GM06990 (cell line): ENCODE measurements around the gene NDUFS6.

Source experiments
- DNase-seq: peaks from one replicate; pipeline ENCODE4 v3.0.0-alpha.2; 2011; ENCODE audit not compliant: insufficient read length; ENCODE audit errors: extremely low read depth
- H3K27me3 ChIP-seq: replicated peaks from 2 replicates; pipeline ENCODE4 v1.6.0; 2011; ENCODE audit warnings: low read length; ENCODE audit not compliant: control insufficient read depth, insufficient read depth
- H3K36me3 ChIP-seq: 2 replicates; pipeline ENCODE4 v1.5.1; 2011; ENCODE audit warnings: low read length; ENCODE audit not compliant: control insufficient read depth, insufficient read depth
- H3K4me3 ChIP-seq: replicated peaks from 2 replicates; pipeline ENCODE4 v1.5.1; 2011; ENCODE audit warnings: low read depth, mild to moderate bottlenecking, control low read depth, low read length
- TF ChIP-seq, protein P1 (sequence below): IDR thresholded peaks from 2 replicates; pipeline ENCODE4 v1.5.1; 2011; ENCODE audit warnings: low read length, control low read depth, mild to moderate bottlenecking, inconsistent platforms; ENCODE audit not compliant: insufficient read depth, poor library complexity, severe bottlenecking

Gene NDUFS6

DNA sequence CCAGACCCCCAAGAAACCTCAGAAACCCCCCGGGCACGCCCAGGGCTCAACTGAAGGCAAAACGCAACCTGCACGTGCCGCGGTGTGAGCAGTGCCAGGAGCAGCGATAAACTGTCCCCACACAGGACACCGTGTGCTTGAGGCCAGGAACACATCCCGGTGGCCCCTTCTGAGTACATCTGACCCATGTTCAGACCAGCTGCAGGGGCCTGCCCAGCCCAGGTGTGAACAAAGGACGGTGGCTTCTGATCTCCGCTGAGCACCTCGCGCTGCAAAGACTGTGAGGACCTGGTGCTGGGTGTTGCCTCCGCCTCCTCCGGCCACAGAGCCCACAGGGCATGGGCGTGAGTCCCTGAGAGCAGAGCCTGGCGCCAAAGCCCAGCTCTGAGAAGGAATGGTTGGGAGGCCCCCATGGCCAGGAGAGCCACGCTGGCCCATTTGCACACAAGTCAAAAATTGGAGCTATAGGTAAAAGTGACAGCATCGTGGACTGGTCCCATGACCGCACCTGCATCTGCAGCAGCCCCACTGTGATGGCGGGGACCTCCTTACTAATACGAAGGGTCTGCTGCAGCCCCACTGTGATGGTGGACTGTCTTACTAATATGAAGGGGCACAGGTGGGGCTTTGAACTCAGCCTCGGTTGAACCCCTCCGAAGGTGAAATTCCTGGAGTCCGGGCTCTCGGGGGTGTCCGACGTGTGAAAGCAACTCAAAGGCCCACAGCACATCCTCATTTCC lies 31.5 kb downstream of the NDUFS6 start:
- no peak overlapping the region for H3K4me3 ChIP-seq
- TF ChIP-seq, protein P1, sequence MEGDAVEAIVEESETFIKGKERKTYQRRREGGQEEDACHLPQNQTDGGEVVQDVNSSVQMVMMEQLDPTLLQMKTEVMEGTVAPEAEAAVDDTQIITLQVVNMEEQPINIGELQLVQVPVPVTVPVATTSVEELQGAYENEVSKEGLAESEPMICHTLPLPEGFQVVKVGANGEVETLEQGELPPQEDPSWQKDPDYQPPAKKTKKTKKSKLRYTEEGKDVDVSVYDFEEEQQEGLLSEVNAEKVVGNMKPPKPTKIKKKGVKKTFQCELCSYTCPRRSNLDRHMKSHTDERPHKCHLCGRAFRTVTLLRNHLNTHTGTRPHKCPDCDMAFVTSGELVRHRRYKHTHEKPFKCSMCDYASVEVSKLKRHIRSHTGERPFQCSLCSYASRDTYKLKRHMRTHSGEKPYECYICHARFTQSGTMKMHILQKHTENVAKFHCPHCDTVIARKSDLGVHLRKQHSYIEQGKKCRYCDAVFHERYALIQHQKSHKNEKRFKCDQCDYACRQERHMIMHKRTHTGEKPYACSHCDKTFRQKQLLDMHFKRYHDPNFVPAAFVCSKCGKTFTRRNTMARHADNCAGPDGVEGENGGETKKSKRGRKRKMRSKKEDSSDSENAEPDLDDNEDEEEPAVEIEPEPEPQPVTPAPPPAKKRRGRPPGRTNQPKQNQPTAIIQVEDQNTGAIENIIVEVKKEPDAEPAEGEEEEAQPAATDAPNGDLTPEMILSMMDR: no peak

DNA sequence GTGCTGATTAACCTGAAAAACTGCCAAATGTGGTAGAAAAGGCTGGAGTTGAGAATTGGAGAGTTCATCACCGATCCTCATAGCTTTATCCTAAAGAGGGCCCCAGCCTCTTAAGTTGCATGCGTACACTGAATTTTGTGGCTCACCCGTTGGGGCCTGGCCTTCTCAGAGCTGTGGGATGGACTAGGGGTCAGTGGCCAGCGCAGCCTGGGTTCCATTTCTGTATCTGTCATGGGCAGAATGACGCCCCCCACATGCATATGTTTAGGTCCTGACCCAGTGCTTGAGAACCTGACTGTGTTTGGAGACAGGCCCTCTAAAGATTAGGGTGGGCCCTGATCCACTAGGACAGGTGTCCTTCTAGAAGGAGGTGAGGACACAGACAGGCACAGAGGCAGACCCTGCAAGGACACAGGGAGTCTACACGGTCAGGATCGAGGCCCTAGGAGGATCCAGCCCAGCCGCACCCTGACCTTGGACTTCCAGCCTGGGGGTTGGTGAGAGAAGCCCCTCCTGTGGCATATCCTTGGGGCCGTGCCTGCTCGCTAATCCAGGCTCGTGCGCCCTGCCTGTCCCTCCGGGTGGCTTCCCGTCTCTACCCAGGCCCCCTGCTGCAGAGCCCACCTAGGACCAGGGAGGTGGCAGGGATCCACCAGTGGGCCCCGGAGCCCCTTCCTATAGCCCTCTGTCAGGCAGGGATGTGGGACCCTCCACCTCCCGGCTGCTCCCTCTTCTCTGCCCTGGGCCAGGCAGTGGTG lies 32.2 kb downstream of the NDUFS6 start:
- DNase-seq: no peak
- Histone ChIP-seq H3K27me3 (no peaks in the 10 kb centered on the region; the same call in 1 of the 2 replicates), H3K36me3 (no peaks in the 10 kb centered on the region), H3K4me3 (no peak overlapping the region)
- TF ChIP-seq, protein P1: no peak

More for the DNA sequence above, 31.5 kb downstream of the NDUFS6 start:
- DNase-seq: no peak
- Histone ChIP-seq H3K36me3 (no peaks in the 10 kb centered on the region), H3K27me3 (no peaks in the 10 kb centered on the region; the same call in 1 of the 2 replicates)

DNA sequence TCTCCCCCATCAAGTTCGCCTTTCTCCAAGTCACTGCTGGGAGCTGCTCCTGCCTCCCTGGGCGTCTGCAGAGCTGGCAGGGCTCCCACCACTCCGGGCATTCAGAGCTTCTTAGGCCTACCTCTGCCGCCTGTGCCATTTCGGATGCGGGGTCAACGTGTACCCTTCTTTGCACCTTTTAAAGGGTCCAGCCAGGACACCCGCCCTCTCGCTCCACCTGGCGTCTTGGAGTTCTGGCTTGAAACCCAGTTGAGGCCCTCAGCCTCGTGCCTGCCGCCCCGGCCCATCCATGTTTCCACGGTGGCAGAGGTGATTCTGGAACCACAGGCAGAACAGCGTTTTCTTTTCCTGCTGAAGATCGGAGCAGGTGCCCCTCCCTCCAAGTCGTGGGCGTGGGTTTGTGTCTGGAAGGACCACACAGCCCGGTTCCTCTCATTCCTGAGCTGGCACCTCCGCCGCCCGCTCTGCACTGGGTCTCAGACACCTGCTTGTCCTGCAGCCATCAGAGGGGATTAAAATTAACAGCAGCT lies 32.9 kb downstream of the NDUFS6 start:
- no peak for DNase-seq
- Histone ChIP-seq H3K36me3 (no peaks in the 10 kb centered on the region), H3K4me3 (no peak overlapping the region), H3K27me3 (no peaks in the 10 kb centered on the region; the same call in 1 of the 2 replicates)
- TF ChIP-seq, protein P1: no peak

DNA sequence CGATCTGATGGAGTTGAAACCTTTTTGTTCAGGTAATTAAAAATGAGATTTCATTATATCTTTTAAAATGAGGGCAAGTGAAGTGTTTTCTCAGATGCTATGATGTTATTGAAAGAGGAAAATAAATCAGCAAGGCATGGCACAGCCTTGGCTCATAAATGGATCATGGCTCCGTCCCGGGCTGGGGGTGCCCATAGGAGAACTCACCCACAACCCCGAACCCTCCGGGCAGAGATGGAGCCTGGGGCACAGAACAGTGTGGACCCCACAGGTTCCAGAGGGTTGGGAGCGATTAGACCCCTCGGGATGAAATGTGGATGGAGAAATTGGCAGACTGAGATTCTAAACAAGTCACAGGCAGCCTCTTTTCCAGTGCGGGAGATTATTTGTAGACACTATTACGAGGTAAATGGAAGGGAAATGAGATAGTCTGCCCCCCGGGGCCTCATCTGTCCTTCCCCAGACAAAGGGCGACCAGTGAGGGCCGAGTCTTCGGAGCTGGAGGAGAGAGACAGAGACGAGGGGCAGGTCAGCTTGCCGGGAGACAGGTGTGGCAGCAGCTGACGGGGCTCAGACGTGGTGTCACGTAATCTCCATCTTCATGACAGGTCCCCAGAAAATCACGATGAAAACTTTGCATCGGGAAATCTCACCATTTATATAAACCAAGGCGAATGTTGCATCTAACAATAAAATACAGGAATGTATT lies 33.7 kb downstream of the NDUFS6 start:
- Histone ChIP-seq H3K27me3 (no peaks in the 10 kb centered on the region; the same call in 1 of the 2 replicates), H3K4me3 (no peak overlapping the region), H3K36me3 (no peaks in the 10 kb centered on the region)
- no peak for DNase-seq
- TF ChIP-seq, protein P1: no peak

DNA sequence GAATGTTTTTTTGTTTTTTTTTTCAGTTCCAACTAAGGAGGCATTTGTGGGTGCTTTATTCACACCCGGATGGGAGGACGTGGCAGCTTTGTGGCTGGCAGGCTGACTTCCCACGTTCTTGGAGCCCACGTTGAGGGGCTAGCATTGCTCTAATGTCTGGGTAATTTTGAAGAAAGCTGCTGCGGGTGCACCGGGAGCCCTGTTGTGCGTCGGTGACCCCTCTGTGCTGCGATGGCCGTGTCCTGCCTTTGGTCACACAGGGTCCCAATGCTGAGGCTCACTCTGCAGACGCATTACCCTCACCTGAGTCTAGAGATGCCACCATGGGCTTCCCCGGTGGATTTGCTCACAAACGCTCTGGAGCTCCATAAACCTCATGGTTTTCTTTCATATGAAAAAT lies 34.2 kb downstream of the NDUFS6 start:
- no peak for DNase-seq
- H3K36me3 ChIP-seq: no peaks in the 10 kb centered on the region
- TF ChIP-seq, protein P1: no peak
- H3K27me3 ChIP-seq: no peaks in the 10 kb centered on the region; the same call in 1 of the 2 replicates
- no peak overlapping the region for H3K4me3 ChIP-seq
